ENCODE results near the gene ZBTB16.

The ZBTB16 gene

GRCh38 chr11:114085965-114086793, 26.7 kb downstream of the ZBTB16 start:
- DNase-seq, result no peak

- no peak for DNase-seq
These were observed 27.5 kb downstream of the ZBTB16 start for GRCh38 chr11:114087025-114087424.

GRCh38 chr11:114088216-114088615, 28.7 kb downstream of the ZBTB16 start:
- DNase-seq, result no peak

GRCh38 chr11:114088836-114089235, 29.3 kb downstream of the ZBTB16 start:
- DNase-seq, result no peak

GRCh38 chr11:114089748-114090147, 30.2 kb downstream of the ZBTB16 start:
- no peak for DNase-seq

GRCh38 chr11:114090225-114090910, 30.9 kb downstream of the ZBTB16 start:
- DNase-seq, result no peak

- no peak for DNase-seq
These were observed 31.5 kb downstream of the ZBTB16 start for GRCh38 chr11:114090976-114091375.

- no peak for DNase-seq
These were observed 32.2 kb downstream of the ZBTB16 start for GRCh38 chr11:114091516-114092397.

- DNase-seq, result no peak
These were observed 33.0 kb downstream of the ZBTB16 start for GRCh38 chr11:114092478-114092877.

- DNase-seq, result no peak
These were observed 33.4 kb downstream of the ZBTB16 start for GRCh38 chr11:114092953-114093352.

- no peak for DNase-seq
These were observed 35.0 kb downstream of the ZBTB16 start for GRCh38 chr11:114094516-114094915.

GRCh38 chr11:114095899-114096298, 36.4 kb downstream of the ZBTB16 start:
- no peak for DNase-seq

- DNase-seq, result no peak
These were observed 38.3 kb downstream of the ZBTB16 start for GRCh38 chr11:114097832-114098231.

- DNase-seq, result no peak
These were observed 39.4 kb downstream of the ZBTB16 start for GRCh38 chr11:114098927-114099326.

- no peak for DNase-seq
These were observed 40.1 kb downstream of the ZBTB16 start for GRCh38 chr11:114099392-114100178.

- peak; percentile 39 for DNase-seq
These were observed 43.7 kb downstream of the ZBTB16 start for GRCh38 chr11:114102993-114103896.

GRCh38 chr11:114105611-114106010, 46.1 kb downstream of the ZBTB16 start:
- no peak for DNase-seq

GRCh38 chr11:114106047-114106446, 46.5 kb downstream of the ZBTB16 start:
- DNase-seq, result no peak

- DNase-seq, result no peak
These were observed 47.5 kb downstream of the ZBTB16 start for GRCh38 chr11:114106986-114107385.

GRCh38 chr11:114108501-114109205, 49.1 kb downstream of the ZBTB16 start:
- no peak for DNase-seq
